CD14-positive monocyte (primary cell): Measurements from ENCODE around the gene LRRC8E. TPM values are rescaled to one million over a fixed set of nuclear protein-coding genes. Genes with fewer than 3 reads are reported as not detected.
"Not testable (repeated sequence)": the region's sequence is repeated elsewhere in the genome, so short reads cannot be mapped to it uniquely, and the experiment has no call there.

Experiments used
- DNase-seq, 3 donors: peaks; one replicate each; pipeline ENCODE4 v3.0.0-alpha.2; 2011 to 2022
- H2AFZ ChIP-seq: 2 replicates; pipeline ENCODE4 v1.6.0; 2012; ENCODE audit warnings: mild to moderate bottlenecking, low read depth, low read length, inconsistent platforms; ENCODE audit not compliant: insufficient read depth, poor library complexity, severe bottlenecking
- H3K27ac ChIP-seq, 2 donors: 1 replicate in 1 of 2; 2 replicates in 1 of 2; pipeline ENCODE4 v1.5.1; 2012 to 2013; ENCODE audit warnings: low read length in 2 of 2, control low read depth in 1 of 2, inconsistent platforms in 1 of 2, low read depth in 1 of 2, mild to moderate bottlenecking in 1 of 2
- H3K27me3 ChIP-seq, 2 donors: one replicate each; pipeline versions ENCODE4 v1.6.0 to v1.6.1; 2011 to 2013; ENCODE audit warnings: low read length in 2 of 2; ENCODE audit not compliant: control insufficient read depth in 2 of 2, insufficient read depth in 2 of 2
- H3K36me3 ChIP-seq, 2 donors: replicated peaks in 1 of 2; 1 replicate in 1 of 2; 2 replicates in 1 of 2; pipeline versions ENCODE4 v1.5.1 to v1.6.1; 2012 to 2013; ENCODE audit warnings: low read length in 2 of 2, control low read depth in 1 of 2, inconsistent platforms in 1 of 2, mild to moderate bottlenecking in 1 of 2; ENCODE audit not compliant: insufficient read depth in 2 of 2, control insufficient read depth in 1 of 2
- H3K4me1 ChIP-seq, 2 donors: 1 replicate in 1 of 2; 2 replicates in 1 of 2; pipeline versions ENCODE4 v1.5.1 to v1.6.1; 2012 to 2013; ENCODE audit warnings: low read length in 2 of 2, control low read depth in 1 of 2, inconsistent platforms in 1 of 2, mild to moderate bottlenecking in 1 of 2, moderate library complexity in 1 of 2; ENCODE audit not compliant: insufficient read depth in 2 of 2, control insufficient read depth in 1 of 2
- H3K4me2 ChIP-seq: replicated peaks from 2 replicates; pipeline ENCODE3; 2012; ENCODE audit warnings: low read length, moderate library complexity, mild to moderate bottlenecking; ENCODE audit not compliant: poor library complexity, severe bottlenecking; ENCODE audit errors: extremely low read depth
- H3K4me3 ChIP-seq, 3 experiments: fragments of 200-600 bp in 1 of 3; sonication (generic) in 1 of 3; replicated peaks in 1 of 3; 1 replicate in 2 of 3; 2 replicates in 1 of 3; pipeline ENCODE4 v1.5.1; 2011 to 2013; ENCODE audit warnings: low read length in 3 of 3, mild to moderate bottlenecking in 3 of 3, control low read depth in 2 of 3, low read depth in 2 of 3, inconsistent platforms in 1 of 3, moderate library complexity in 1 of 3
- H3K79me2 ChIP-seq: 2 replicates; pipeline ENCODE4 v1.6.0; 2012; ENCODE audit warnings: mild to moderate bottlenecking, control low read depth, inconsistent platforms, low read length, moderate library complexity; ENCODE audit not compliant: insufficient read depth
- H3K9ac ChIP-seq: 2 replicates; pipeline ENCODE4 v1.6.0; 2017; ENCODE audit warnings: low read length, mild to moderate bottlenecking; ENCODE audit not compliant: insufficient read depth, poor library complexity, severe bottlenecking
- H3K9me3 ChIP-seq, 2 donors: replicated peaks in 1 of 2; 1 replicate in 1 of 2; 2 replicates in 1 of 2; pipeline versions ENCODE4 v1.5.1 to v1.6.1; 2012 to 2013; ENCODE audit warnings: low read length in 2 of 2, control low read depth in 1 of 2; ENCODE audit not compliant: control insufficient read depth in 1 of 2, insufficient read depth in 1 of 2
- H4K20me1 ChIP-seq: 2 replicates; pipeline ENCODE4 v1.6.0; 2012; ENCODE audit warnings: mild to moderate bottlenecking, low read length, control low read depth, moderate library complexity; ENCODE audit not compliant: insufficient read depth
- H3K27ac Mint-ChIP-seq, 7 donors: one replicate each; pipeline ENCODE4 v1.8.0; 2020; ENCODE audit warnings: mild to moderate bottlenecking in 7 of 7, mixed read lengths in 7 of 7, moderate library complexity in 6 of 7, inconsistent platforms in 2 of 7
- H3K27me3 Mint-ChIP-seq, 3 donors: one replicate each; pipeline ENCODE4 v1.8.0; 2021 to 2022; ENCODE audit warnings: low read depth in 3 of 3, mild to moderate bottlenecking in 3 of 3, mixed read lengths in 3 of 3, moderate library complexity in 3 of 3, inconsistent platforms in 1 of 3
- H3K36me3 Mint-ChIP-seq, 2 donors: one replicate each; pipeline ENCODE4 v1.8.0; 2020; ENCODE audit warnings: mixed read lengths in 2 of 2, inconsistent platforms in 1 of 2, mild to moderate bottlenecking in 1 of 2
- H3K4me1 Mint-ChIP-seq: one replicate; pipeline ENCODE4 v1.8.0; 2020; ENCODE audit warnings: mild to moderate bottlenecking, mixed read lengths
- H3K4me3 Mint-ChIP-seq, 2 donors: one replicate each; pipeline ENCODE4 v1.8.0; 2020; ENCODE audit warnings: mild to moderate bottlenecking in 2 of 2, mixed read lengths in 2 of 2, moderate library complexity in 1 of 2
- H3K9me3 Mint-ChIP-seq, 7 donors: one replicate each; pipeline ENCODE4 v1.8.0; 2020 to 2022; ENCODE audit warnings: mixed read lengths in 7 of 7, mild to moderate bottlenecking in 6 of 7, moderate library complexity in 6 of 7, inconsistent platforms in 2 of 7
- WGBS: methylation state at CpG from one replicate; pipeline ENCODE4 v1.1.5; 2013; ENCODE audit warnings: missing lambda C conversion rate; ENCODE audit not compliant: insufficient coverage; 5-methylcytosine and 5-hydroxymethylcytosine counted together
- intact Hi-C, 2 donors: fragments of 100-400 bp; cut with micrococcal nuclease; formaldehyde crosslinking; loops; one replicate each; pipeline versions ENCODE4 v1.15.0 to v1.15.1; 2023
- polyA plus RNA-seq, 3 donors: library from polyadenylated mRNA; depleted of rRNA in 1 of 3; unstranded in 2 of 3; stranded (reverse) in 1 of 3; fragments of 300-500 nt in 2 of 3; fragments of >200 nt in 1 of 3; fragmentation: Illumina TruSeq in 2 of 3; gene quantifications; 1 replicate in 2 of 3; 2 replicates in 1 of 3; pipeline ENCODE4 v1.2.3, GENCODE V29; 2012 to 2021
- TF ChIP-seq, protein P1 (sequence below): fragments of 200-600 bp; IDR thresholded peaks from one replicate; pipeline ENCODE4 v1.8.0; 2022; ENCODE audit warnings: antibody characterized with exemption, mild to moderate bottlenecking

The LRRC8E gene
- polyA plus RNA-seq, 3 donors = not detected

DNA sequence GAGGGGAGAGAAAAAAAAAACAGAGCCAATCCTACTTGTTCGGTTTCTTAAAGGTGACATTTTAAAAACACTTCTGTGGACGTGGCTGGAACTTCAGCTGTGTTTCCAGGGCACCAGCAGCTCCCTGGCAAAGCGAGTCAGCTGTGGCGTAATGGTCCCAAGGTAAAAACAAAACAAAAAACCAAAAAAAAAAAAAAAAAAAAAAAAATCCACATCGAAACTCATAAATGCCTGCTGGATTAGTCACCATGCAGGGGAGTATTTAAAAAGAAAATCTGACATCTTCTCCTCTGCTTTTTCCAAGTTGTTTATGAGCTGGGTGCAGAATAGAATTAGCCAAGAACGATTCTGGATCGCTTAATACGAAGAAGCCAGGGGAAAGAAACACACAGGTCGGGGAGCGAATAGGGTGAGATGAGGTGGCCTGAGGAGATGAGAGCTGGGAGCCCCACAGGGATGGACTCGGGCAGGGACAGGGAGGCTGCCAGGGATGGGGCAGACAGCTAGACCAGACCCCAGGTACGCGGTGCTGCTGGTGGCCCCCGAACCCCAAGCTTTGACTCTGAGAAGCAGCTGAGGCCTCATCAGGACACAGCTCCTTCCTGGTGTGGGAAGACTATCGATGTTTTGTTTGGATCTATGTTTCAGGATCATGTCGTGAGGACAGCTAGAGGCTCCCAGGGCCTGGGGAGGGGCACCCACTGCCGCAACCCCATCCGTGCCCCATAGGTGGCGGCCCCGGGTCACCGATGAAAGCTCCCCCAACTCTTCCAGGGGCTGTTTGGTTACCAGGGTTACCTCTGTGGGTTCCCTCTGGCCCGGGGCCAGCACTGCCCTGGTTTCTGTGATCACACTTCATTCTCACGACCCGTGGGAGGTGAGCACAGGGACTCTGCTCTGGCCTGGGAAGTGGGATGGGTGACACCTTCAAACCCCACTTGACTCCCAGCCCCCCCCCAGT, 40.7 kb downstream of the LRRC8E start:
- H3K27ac ChIP-seq = no peak overlapping the region

DNA sequence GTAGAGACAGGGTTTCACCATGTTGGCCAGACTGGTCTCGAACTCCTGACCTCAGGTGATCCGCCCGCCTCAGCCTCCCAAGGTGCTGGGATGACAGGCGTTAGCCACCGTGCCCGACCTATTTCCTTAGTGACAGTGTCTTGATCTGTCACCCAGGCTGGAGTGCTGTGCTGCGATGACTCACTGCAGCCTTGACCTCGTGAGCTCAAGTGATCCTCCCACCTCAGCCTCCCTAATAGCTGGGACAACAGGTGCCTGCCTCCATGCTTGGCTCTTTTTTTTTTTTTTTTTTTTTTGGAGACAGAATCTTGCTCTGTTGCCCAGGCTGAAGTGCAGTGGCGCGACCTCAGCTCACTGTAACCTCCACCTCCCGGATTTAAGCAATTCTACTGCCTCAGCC, 41.7 kb downstream of the LRRC8E start:
- not testable (repeated sequence) for H3K4me1 Mint-ChIP-seq
- peaks cover 45 to 49% of the 10 kb centered on the region in 2 donors for H3K36me3 ChIP-seq

More for the DNA sequence above, 40.7 kb downstream of the LRRC8E start:
- H2AFZ ChIP-seq = no peak overlapping the region
- H3K9me3 ChIP-seq = no peaks in the 10 kb centered on the region
- H3K9ac ChIP-seq = no peak overlapping the region
- TF ChIP-seq, protein P1, sequence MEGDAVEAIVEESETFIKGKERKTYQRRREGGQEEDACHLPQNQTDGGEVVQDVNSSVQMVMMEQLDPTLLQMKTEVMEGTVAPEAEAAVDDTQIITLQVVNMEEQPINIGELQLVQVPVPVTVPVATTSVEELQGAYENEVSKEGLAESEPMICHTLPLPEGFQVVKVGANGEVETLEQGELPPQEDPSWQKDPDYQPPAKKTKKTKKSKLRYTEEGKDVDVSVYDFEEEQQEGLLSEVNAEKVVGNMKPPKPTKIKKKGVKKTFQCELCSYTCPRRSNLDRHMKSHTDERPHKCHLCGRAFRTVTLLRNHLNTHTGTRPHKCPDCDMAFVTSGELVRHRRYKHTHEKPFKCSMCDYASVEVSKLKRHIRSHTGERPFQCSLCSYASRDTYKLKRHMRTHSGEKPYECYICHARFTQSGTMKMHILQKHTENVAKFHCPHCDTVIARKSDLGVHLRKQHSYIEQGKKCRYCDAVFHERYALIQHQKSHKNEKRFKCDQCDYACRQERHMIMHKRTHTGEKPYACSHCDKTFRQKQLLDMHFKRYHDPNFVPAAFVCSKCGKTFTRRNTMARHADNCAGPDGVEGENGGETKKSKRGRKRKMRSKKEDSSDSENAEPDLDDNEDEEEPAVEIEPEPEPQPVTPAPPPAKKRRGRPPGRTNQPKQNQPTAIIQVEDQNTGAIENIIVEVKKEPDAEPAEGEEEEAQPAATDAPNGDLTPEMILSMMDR = peak; percentile 57
- H3K27me3 Mint-ChIP-seq = peaks cover 9 to 17% (median 13%) of the 10 kb centered on the region in 3 donors
- H3K36me3 ChIP-seq = peaks cover 35 to 39% of the 10 kb centered on the region in 2 donors
- H3K4me3 ChIP-seq = no peak overlapping the region
- WGBS = 60% methylated on average over 19 of the region's 24 CpGs
- H3K4me1 ChIP-seq = peaks cover 6 to 17% of the 10 kb centered on the region in 2 donors
- no peak overlapping the region for H3K4me3 Mint-ChIP-seq
- peaks cover 31 to 43% of the 10 kb centered on the region in 2 donors for H3K36me3 Mint-ChIP-seq
- peaks cover 0 to 2% (median 1%) of the 10 kb centered on the region in 7 donors for H3K9me3 Mint-ChIP-seq
- peak overlapping the region in 4 of 7 donors; percentile 41 to 82 (median 58) for H3K27ac Mint-ChIP-seq
- H3K4me1 Mint-ChIP-seq = peaks cover 6% of the 10 kb centered on the region
- H4K20me1 ChIP-seq = peaks cover 4% of the 10 kb centered on the region
- peak; percentile 34 to 67 (median 44) for DNase-seq
- H3K27me3 ChIP-seq = no peaks in the 10 kb centered on the region
- no peak overlapping the region for H3K4me2 ChIP-seq
- intact Hi-C loops = loop anchor here in 1 of 2 donors (10.0 kb wide), 1 partner anchor 1886 kb away; the partner anchor contains the start of gene FBXL12
- no peaks in the 10 kb centered on the region for H3K79me2 ChIP-seq

More for the DNA sequence above, 41.7 kb downstream of the LRRC8E start:
- H3K79me2 ChIP-seq, H2AFZ ChIP-seq, H3K9me3 ChIP-seq, H3K9ac ChIP-seq, H4K20me1 ChIP-seq, H3K4me3 Mint-ChIP-seq, H3K9me3 Mint-ChIP-seq, H3K27me3 Mint-ChIP-seq, H3K4me2 ChIP-seq, H3K4me3 ChIP-seq, intact Hi-C loops, H3K27me3 ChIP-seq, DNase-seq, H3K27ac ChIP-seq: not testable (repeated sequence)
- WGBS = 100% methylated on average over 1 of the region's 11 CpGs
- H3K36me3 Mint-ChIP-seq = peaks cover 35 to 53% of the 10 kb centered on the region in 2 donors
- peak overlapping the region in 1 of 7 donors; percentile 68 for H3K27ac Mint-ChIP-seq
- H3K4me1 ChIP-seq = peaks cover 4 to 13% of the 10 kb centered on the region in 2 donors
